Keratinocyte (primary cell): ENCODE results near the gene DGKZ. TPM values are rescaled to one million over a fixed set of nuclear protein-coding genes. Genes with fewer than 3 reads are reported as not detected.

ENCODE experiments used
- DNase-seq: peaks from one replicate; pipeline ENCODE4 v3.0.0-alpha.2; 2011; ENCODE audit warnings: low read depth, missing footprints, low spot score
- FAIRE-seq: peaks from 2 replicates; lab custom pipeline; 2011; peaks lifted over from hg19 to GRCh38; lab: Jason Lieb, UNC
- H2AFZ ChIP-seq: 2 replicates; pipeline ENCODE4 v1.6.0; 2012; ENCODE audit warnings: low read length, control low read depth, inconsistent platforms; ENCODE audit not compliant: control insufficient read depth
- H3K27ac ChIP-seq: 2 replicates; pipeline ENCODE4 v1.5.1; 2011; ENCODE audit warnings: low read length; ENCODE audit not compliant: control insufficient read depth, insufficient read depth
- H3K27me3 ChIP-seq: 3 replicates; pipeline ENCODE4 v1.6.0; 2011; ENCODE audit warnings: low read length; ENCODE audit not compliant: control insufficient read depth, insufficient read depth; ENCODE audit errors: extremely low read depth
- H3K36me3 ChIP-seq, 2 experiments: 2 replicates in 1 of 2; 3 replicates in 1 of 2; pipeline ENCODE4 v1.5.1; 2011; ENCODE audit warnings: low read length in 2 of 2, mild to moderate bottlenecking in 1 of 2; ENCODE audit not compliant: control insufficient read depth in 2 of 2, insufficient read depth in 2 of 2; ENCODE audit errors: extremely low read depth in 1 of 2
- H3K4me1 ChIP-seq: 3 replicates; pipeline ENCODE4 v1.5.1; 2011; ENCODE audit warnings: low read length; ENCODE audit not compliant: control insufficient read depth, insufficient read depth; ENCODE audit errors: extremely low read depth
- H3K4me2 ChIP-seq: 3 replicates; pipeline ENCODE4 v1.6.0; 2011; ENCODE audit warnings: low read depth, low read length; ENCODE audit not compliant: control insufficient read depth, insufficient read depth; ENCODE audit errors: extremely low read depth
- H3K4me3 ChIP-seq, 3 experiments: fragments of 200-600 bp in 1 of 3; sonication (generic) in 1 of 3; 2 replicates in 2 of 3; 3 replicates in 1 of 3; pipeline ENCODE4 v1.5.1; 2011 to 2016; ENCODE audit warnings: low read length in 3 of 3, mild to moderate bottlenecking in 3 of 3, control low read depth in 2 of 3, inconsistent platforms in 1 of 3, low read depth in 1 of 3, mixed read lengths in 1 of 3, mixed run types in 1 of 3, moderate library complexity in 1 of 3; ENCODE audit not compliant: control insufficient read depth in 2 of 3, insufficient read depth in 2 of 3; ENCODE audit errors: extremely low read depth in 1 of 3
- H3K79me2 ChIP-seq: 2 replicates; pipeline ENCODE4 v1.6.0; 2012; ENCODE audit warnings: low read length; ENCODE audit not compliant: control insufficient read depth, insufficient read depth
- H3K9ac ChIP-seq: 3 replicates; pipeline ENCODE4 v1.6.0; 2011; ENCODE audit warnings: low read length; ENCODE audit not compliant: control insufficient read depth, insufficient read depth; ENCODE audit errors: extremely low read depth
- H3K9me1 ChIP-seq: 3 replicates; pipeline ENCODE4 v1.6.0; 2011; ENCODE audit warnings: low read length; ENCODE audit not compliant: control insufficient read depth, insufficient read depth; ENCODE audit errors: extremely low read depth
- H3K9me3 ChIP-seq: 2 replicates; pipeline ENCODE4 v1.5.1; 2012; ENCODE audit warnings: low read depth, low read length; ENCODE audit not compliant: control insufficient read depth
- H4K20me1 ChIP-seq: 3 replicates; pipeline ENCODE4 v1.6.0; 2011; ENCODE audit warnings: low read length; ENCODE audit not compliant: control insufficient read depth, insufficient read depth; ENCODE audit errors: extremely low read depth
- CTCF ChIP-seq, 3 experiments: IDR thresholded peaks in 1 of 3; conservative IDR thresholded peaks in 1 of 3; optimal IDR thresholded peaks in 1 of 3; 2 replicates in 2 of 3; 3 replicates in 1 of 3; pipeline versions ENCODE3 to v1.5.1; 2011; ENCODE audit warnings: low read length in 3 of 3, mild to moderate bottlenecking in 3 of 3, moderate library complexity in 2 of 3, control low read depth in 1 of 3, inconsistent platforms in 1 of 3; ENCODE audit not compliant: insufficient read depth in 2 of 3; ENCODE audit errors: extremely low read depth in 1 of 3
- EZH2 ChIP-seq: IDR thresholded peaks from one replicate; pipeline ENCODE4 v1.6.1; 2012; ENCODE audit warnings: inconsistent platforms, mild to moderate bottlenecking, low read length, moderate library complexity
- dilution Hi-C: fragments of 300-500 bp; cut with MboI; formaldehyde crosslinking; loops from one replicate; pipeline ENCODE4 v1.7.0; 2020; ENCODE audit warnings: low sequenced_read_pairs; ENCODE audit not compliant: extremely low pct_ligation_motif_present
- polyA plus RNA-seq, 5 experiments: library from polyadenylated mRNA; depleted of rRNA in 3 of 5; stranded (reverse) in 3 of 5; stranded (forward) in 1 of 5; unstranded in 1 of 5; fragments of >200 nt; gene quantifications; 1 replicate in 1 of 5; 2 replicates in 3 of 5; 3 replicates in 1 of 5; pipeline versions ENCODE4 v1.2.1 to v1.2.3, GENCODE V29; 2011 to 2012; ENCODE audit warnings: missing spikeins in 2 of 5, low read depth in 1 of 5, low replicate concordance in 1 of 5

Gene DGKZ
- polyA plus RNA-seq, 1 donor (not counting 4 experiments of a cell fraction or from before 2014, with no cell fraction given): 23.3 TPM

GRCh38 chr11:46347637-46348311, 511 bp downstream of the DGKZ start:
- TF ChIP-seq EZH2: no peak
- no peak for TF ChIP-seq CTCF (optimal IDR thresholded peaks at IDR 0.05 in 1 of 3, IDR thresholded peaks at IDR 0.05 in 1 of 3, conservative IDR thresholded peaks at IDR 0.05 in 1 of 3; ENCODE audit: extremely low read depth in 1 of 3, insufficient read depth in 2 of 3, low read length in 3 of 3)
- peak overlapping the region; percentile 94 for H3K4me2 ChIP-seq
- peaks cover 79% of the 10 kb centered on the region for H3K4me1 ChIP-seq
- peaks cover 3% of the 10 kb centered on the region for H4K20me1 ChIP-seq
- FAIRE-seq: no peak
- no peak for DNase-seq
- H3K9ac ChIP-seq: peak overlapping the region; percentile 84
- dilution Hi-C loops: no loop called here
- no peak overlapping the region for H2AFZ ChIP-seq
- H3K9me1 ChIP-seq: peaks cover 5% of the 10 kb centered on the region
- no peaks in the 10 kb centered on the region for H3K9me3 ChIP-seq
- H3K4me3 ChIP-seq: peak overlapping the region; percentile 79 to 88 (median 86)
- peaks cover 67% of the 10 kb centered on the region for H3K79me2 ChIP-seq
- peaks cover 3 to 12% of the 10 kb centered on the region in 2 experiments for H3K36me3 ChIP-seq
- peak overlapping the region; percentile 47 for H3K27ac ChIP-seq
- no peaks in the 10 kb centered on the region for H3K27me3 ChIP-seq

- Histone ChIP-seq H3K79me2 (peaks cover 78% of the 10 kb centered on the region), H2AFZ (no peak overlapping the region), H3K27me3 (no peaks in the 10 kb centered on the region), H3K9ac (peak overlapping the region; percentile 84), H3K4me2 (peak overlapping the region; percentile 94), H3K27ac (no peak overlapping the region), H3K9me3 (no peaks in the 10 kb centered on the region), H4K20me1 (peaks cover 3% of the 10 kb centered on the region), H3K9me1 (peaks cover 5% of the 10 kb centered on the region), H3K36me3 (peaks cover 3 to 18% of the 10 kb centered on the region in 2 experiments), H3K4me3 (peak overlapping the region; percentile 79 to 88 (median 86)), H3K4me1 (peaks cover 81% of the 10 kb centered on the region)
- no peak for TF ChIP-seq CTCF (optimal IDR thresholded peaks at IDR 0.05 in 1 of 3, IDR thresholded peaks at IDR 0.05 in 1 of 3, conservative IDR thresholded peaks at IDR 0.05 in 1 of 3; ENCODE audit: extremely low read depth in 1 of 3, insufficient read depth in 2 of 3, low read length in 3 of 3)
- no peak for TF ChIP-seq EZH2
- DNase-seq (no peak), FAIRE-seq (no peak)
- dilution Hi-C loops: no loop called here
These were observed 1.5 kb downstream of the DGKZ start for GRCh38 chr11:46348566-46349401.
